ENCODE measurements around the gene SLF2.
A peak's percentile ranks its signal among the peaks of the same experiment; 100 is the strongest.
"Not testable (repeated sequence)": the region's sequence is repeated elsewhere in the genome, so short reads cannot be mapped to it uniquely, and the experiment has no call there.

SLF2 gene

DNA sequence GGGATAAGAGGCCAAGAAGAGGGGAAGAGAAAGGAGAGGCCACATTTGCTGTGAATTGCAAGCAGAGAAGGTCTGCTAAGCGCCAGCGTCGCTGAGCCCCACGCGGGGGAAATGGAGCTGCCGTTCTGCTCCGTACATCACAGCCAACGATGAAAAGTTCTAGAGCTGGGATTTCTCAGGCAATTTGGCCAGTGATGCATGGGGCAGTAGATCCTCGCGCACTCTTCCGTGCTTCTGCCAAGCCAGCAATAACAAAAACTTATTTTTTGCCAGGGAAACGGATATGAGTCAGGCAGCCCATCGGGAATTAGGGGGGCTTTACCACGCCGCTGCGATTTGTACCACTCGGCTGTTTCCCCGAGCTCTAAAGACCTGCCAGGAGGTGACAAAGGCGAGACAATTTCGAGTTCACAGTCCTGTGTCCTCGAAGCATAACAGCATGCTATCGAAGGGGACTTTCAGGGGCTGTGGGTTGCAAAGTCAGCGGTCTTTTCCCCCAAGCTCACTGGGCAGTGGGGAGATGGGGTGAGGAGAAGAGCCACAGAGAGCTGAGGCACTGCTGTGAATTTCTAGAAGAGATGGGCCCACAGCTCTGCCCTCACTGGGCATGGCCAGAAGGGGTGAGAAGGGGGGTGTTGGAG, 30.0 kb upstream of the SLF2 start:
- Mint-ChIP-seq H3K4me3 (peak overlapping the region; percentile 19 to 70 (median 51)), H3K36me3 (ENCODE audit: low read depth) (no peaks in the 10 kb centered on the region), H3K27ac (peak overlapping the region; percentile 88 to 96 (median 90)), H3K9me3 (no peaks in the 10 kb centered on the region), H3K4me1 (peaks cover 84% of the 10 kb centered on the region), H3K27me3 (ENCODE audit: low read depth) (peaks cover 6% of the 10 kb centered on the region)
- TF ChIP-seq, protein P1, sequence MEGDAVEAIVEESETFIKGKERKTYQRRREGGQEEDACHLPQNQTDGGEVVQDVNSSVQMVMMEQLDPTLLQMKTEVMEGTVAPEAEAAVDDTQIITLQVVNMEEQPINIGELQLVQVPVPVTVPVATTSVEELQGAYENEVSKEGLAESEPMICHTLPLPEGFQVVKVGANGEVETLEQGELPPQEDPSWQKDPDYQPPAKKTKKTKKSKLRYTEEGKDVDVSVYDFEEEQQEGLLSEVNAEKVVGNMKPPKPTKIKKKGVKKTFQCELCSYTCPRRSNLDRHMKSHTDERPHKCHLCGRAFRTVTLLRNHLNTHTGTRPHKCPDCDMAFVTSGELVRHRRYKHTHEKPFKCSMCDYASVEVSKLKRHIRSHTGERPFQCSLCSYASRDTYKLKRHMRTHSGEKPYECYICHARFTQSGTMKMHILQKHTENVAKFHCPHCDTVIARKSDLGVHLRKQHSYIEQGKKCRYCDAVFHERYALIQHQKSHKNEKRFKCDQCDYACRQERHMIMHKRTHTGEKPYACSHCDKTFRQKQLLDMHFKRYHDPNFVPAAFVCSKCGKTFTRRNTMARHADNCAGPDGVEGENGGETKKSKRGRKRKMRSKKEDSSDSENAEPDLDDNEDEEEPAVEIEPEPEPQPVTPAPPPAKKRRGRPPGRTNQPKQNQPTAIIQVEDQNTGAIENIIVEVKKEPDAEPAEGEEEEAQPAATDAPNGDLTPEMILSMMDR (IDR thresholded peaks at IDR 0.05; ENCODE audit: unreplicated experiment in 3 of 3), result no peak

DNA sequence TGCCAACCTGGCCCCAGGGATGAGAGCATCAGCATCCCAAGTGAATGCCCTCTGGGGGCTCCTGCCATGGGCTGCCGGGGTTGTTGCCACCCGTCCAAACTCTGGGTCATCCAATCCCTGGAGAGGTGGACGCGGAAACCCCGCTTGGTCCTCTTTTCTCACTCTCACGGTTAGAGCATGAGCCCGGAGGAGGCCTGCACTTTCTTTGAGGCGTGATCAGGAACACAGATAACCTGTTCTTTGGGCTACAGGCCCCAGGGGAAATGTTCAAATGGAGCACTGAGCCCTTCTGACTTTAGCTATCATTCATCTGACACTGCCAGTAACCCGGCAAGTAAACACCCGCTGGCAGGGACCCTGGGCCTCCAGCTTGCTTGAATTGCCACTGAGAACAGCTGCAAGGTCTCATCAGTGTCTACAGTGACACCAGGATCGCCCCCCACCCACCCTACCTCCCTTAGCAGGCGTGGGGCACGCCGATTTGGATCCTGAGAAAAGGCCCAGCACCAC, 29.4 kb upstream of the SLF2 start:
- Mint-ChIP-seq H3K27ac (peak overlapping the region; percentile 88 to 96 (median 90)), H3K27me3 (ENCODE audit: low read depth) (peaks cover 3% of the 10 kb centered on the region), H3K4me3 (peak overlapping the region in 2 of 3 experiments; percentile 10 to 53), H3K9me3 (no peaks in the 10 kb centered on the region), H3K4me1 (peaks cover 79% of the 10 kb centered on the region), H3K36me3 (ENCODE audit: low read depth) (no peaks in the 10 kb centered on the region)
- TF ChIP-seq, protein P1 (IDR thresholded peaks at IDR 0.05; ENCODE audit: unreplicated experiment in 3 of 3), result no peak

DNA sequence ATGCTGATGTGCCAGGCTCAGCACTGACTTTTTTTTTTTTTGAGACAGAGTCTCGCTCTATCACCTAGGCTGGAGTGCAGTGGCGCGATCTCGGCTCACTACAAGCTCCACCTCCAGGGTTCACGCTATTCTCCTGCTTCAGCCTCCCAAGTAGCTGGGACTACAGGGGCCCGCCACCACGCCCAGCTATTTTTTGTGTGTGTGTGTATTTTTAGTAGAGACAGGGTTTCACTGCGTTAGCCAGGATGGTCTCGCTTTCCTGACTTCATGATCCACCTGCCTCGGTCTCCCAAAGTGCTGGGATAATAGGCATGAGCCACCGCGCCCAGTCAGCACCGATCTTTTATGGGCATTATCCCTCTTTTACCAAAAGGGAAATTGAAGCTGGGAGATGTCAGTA, 27.2 kb upstream of the SLF2 start:
- not testable (repeated sequence) for H3K9me3 Mint-ChIP-seq; H3K27me3 Mint-ChIP-seq (ENCODE audit: low read depth); H3K36me3 Mint-ChIP-seq (ENCODE audit: low read depth); H3K4me3 Mint-ChIP-seq
- H3K4me1 Mint-ChIP-seq, result peaks cover 87% of the 10 kb centered on the region
- peak overlapping the region; percentile 91 to 97 (median 94) for H3K27ac Mint-ChIP-seq

DNA sequence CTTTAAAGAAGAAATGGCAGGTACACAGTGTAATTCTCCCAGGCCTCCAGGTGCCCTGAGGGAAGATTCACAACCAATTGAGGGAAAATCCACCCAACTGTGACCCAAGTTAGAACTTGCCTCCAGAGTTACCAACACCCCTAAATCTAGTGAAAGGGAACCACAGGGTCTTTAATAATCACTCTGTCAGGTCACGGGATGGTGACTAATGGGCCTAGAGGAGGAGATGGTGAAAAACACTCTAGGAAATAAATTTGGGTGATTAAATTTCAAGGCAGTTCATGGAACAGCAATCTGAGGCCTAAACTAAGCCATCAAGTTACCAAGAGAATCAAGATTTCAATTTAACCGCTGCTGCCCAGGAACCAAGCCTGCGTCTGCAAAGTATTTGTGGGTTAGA, 26.7 kb upstream of the SLF2 start:
- TF ChIP-seq, protein P1 (IDR thresholded peaks at IDR 0.05; ENCODE audit: unreplicated experiment in 3 of 3), result no peak
- Mint-ChIP-seq H3K9me3 (no peaks in the 10 kb centered on the region), H3K27me3 (ENCODE audit: low read depth) (no peaks in the 10 kb centered on the region), H3K27ac (peak overlapping the region; percentile 91 to 97 (median 94)), H3K4me3 (peak overlapping the region in 1 of 3 experiments; percentile 52), H3K36me3 (ENCODE audit: low read depth) (no peaks in the 10 kb centered on the region), H3K4me1 (peaks cover 88% of the 10 kb centered on the region)

DNA sequence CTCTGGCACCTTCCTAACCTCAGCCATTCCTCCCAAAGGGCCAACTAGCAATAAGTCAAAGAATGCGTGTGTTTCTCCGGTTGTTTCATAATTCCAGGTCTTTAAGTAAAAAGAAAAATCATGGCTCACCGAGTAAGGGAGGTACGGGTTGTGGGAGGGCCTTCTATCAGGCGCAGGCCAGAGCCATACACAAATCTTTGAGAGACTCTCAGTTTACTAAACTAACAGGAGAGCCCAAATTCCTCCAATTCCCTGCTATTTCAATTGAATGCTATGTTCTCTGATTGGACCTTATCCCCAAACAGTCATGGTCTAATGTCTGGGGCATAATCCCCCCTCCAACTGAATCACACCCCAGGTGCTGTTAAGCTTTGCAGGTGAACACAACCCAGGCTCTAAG, 26.2 kb upstream of the SLF2 start:
- Mint-ChIP-seq H3K9me3 (no peaks in the 10 kb centered on the region), H3K27me3 (ENCODE audit: low read depth) (no peaks in the 10 kb centered on the region), H3K4me1 (peaks cover 88% of the 10 kb centered on the region), H3K27ac (peak overlapping the region; percentile 91 to 97 (median 94)), H3K4me3 (peak overlapping the region; percentile 4 to 52 (median 20)), H3K36me3 (ENCODE audit: low read depth) (no peaks in the 10 kb centered on the region)
- TF ChIP-seq, protein P1 (IDR thresholded peaks at IDR 0.05; ENCODE audit: unreplicated experiment in 3 of 3), result no peak

DNA sequence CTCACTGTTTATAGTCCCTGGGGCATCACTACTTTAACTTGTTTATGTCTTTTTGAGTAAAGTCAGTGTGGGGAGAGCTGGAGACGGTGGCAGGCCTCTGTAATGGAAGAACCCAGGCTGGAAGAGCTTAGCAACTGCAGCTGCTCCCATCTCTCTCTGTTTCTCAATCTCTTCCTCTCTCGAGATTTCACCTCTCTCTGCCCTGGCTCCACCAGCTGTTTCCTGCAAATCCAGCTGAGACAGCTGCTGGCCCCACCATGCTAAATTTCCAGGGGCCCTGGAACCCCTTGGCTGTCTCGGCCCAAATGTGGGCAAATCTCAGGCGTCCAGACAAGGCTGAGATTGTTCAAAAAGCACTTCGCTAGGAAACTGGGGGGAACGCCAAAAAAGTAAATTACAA, 25.8 kb upstream of the SLF2 start:
- Mint-ChIP-seq H3K4me1 (peaks cover 85% of the 10 kb centered on the region), H3K36me3 (ENCODE audit: low read depth) (no peaks in the 10 kb centered on the region), H3K27ac (peak overlapping the region; percentile 91 to 97 (median 94)), H3K4me3 (peak overlapping the region in 2 of 3 experiments; percentile 20 to 52), H3K27me3 (ENCODE audit: low read depth) (no peaks in the 10 kb centered on the region), H3K9me3 (no peaks in the 10 kb centered on the region)
- TF ChIP-seq, protein P1 (IDR thresholded peaks at IDR 0.05; ENCODE audit: unreplicated experiment in 3 of 3), result no peak
